COLO668 (cell line): Measurements from ENCODE around the gene GRB10.
A peak's percentile ranks its signal among the peaks of the same experiment; 100 is the strongest.
"Not testable (repeated sequence)": the region's sequence is repeated elsewhere in the genome, so short reads cannot be mapped to it uniquely, and the experiment has no call there.

Source experiments
- DNase-seq: peaks from one replicate; lab custom pipeline; 2025; ENCODE audit not compliant: unreplicated experiment; lab: John Stamatoyannopoulos, UW

GRB10 gene

GRCh38 chr7:50591098-50591479 lies 191.6 kb downstream of the GRB10 start:
- DNase-seq = no peak

GRCh38 chr7:50590535-50590934 lies 192.2 kb downstream of the GRB10 start:
- DNase-seq = no peak

GRCh38 chr7:50589364-50589763 lies 193.3 kb downstream of the GRB10 start:
- no peak for DNase-seq

- DNase-seq = no peak
These were observed 193.8 kb downstream of the GRB10 start for GRCh38 chr7:50588937-50589336.

GRCh38 chr7:50587737-50588136 lies 195.0 kb downstream of the GRB10 start:
- DNase-seq = no peak

GRCh38 chr7:50584793-50585408 lies 197.8 kb downstream of the GRB10 start:
- no peak for DNase-seq

GRCh38 chr7:50584386-50584785 lies 198.3 kb downstream of the GRB10 start:
- peak; percentile 66 for DNase-seq

GRCh38 chr7:50583295-50583694 lies 199.4 kb downstream of the GRB10 start:
- DNase-seq = not testable (repeated sequence)

- DNase-seq = not testable (repeated sequence)
These were observed 200.4 kb downstream of the GRB10 start for GRCh38 chr7:50582271-50582670.

GRCh38 chr7:50580666-50581065 lies 202.0 kb downstream of the GRB10 start:
- DNase-seq = not testable (repeated sequence)

- no peak for DNase-seq
These were observed 202.6 kb downstream of the GRB10 start for GRCh38 chr7:50580057-50580456.

- DNase-seq = not testable (repeated sequence)
These were observed 204.6 kb downstream of the GRB10 start for GRCh38 chr7:50578105-50578504.

- DNase-seq = no peak
These were observed 205.1 kb downstream of the GRB10 start for GRCh38 chr7:50577569-50577968.

GRCh38 chr7:50576388-50576787 lies 206.3 kb downstream of the GRB10 start:
- DNase-seq = not testable (repeated sequence)

GRCh38 chr7:50567715-50568261 lies 214.9 kb downstream of the GRB10 start:
- DNase-seq = no peak

- no peak for DNase-seq
These were observed 216.7 kb downstream of the GRB10 start for GRCh38 chr7:50565977-50566376.

GRCh38 chr7:50565559-50565916 lies 217.2 kb downstream of the GRB10 start:
- DNase-seq = no peak

- no peak for DNase-seq
These were observed 217.8 kb downstream of the GRB10 start, which contains the start of gene DDC for GRCh38 chr7:50564640-50565558. DDC (minus strand) TSS chr7:50565405; CDS start chr7:50544085, 21,320 bp downstream.

GRCh38 chr7:50564171-50564570 lies 218.5 kb downstream of the GRB10 start:
- DNase-seq = no peak

- no peak for DNase-seq
These were observed 220.6 kb downstream of the GRB10 start for GRCh38 chr7:50562136-50562535.

- peak; percentile 93 for DNase-seq
These were observed 221.8 kb downstream of the GRB10 start for GRCh38 chr7:50560865-50561351.

GRCh38 chr7:50559881-50560280 lies 222.8 kb downstream of the GRB10 start:
- DNase-seq = no peak
